HG02759 (cell line): ENCODE results near the gene UMODL1.
"Not testable (repeated sequence)": the region's sequence is repeated elsewhere in the genome, so short reads cannot be mapped to it uniquely, and the experiment has no call there.

Experiments
- ATAC-seq: cut with Tn5 transposase; IDR thresholded peaks from one replicate; pipeline ENCODE4 v1.9.1; 2021; ENCODE audit warnings: mild to moderate bottlenecking, moderate library complexity; ENCODE audit not compliant: unreplicated experiment

The UMODL1 gene

GRCh38 chr21:42160111-42160721 is 89.1 kb downstream of the UMODL1 start:
- ATAC-seq = no peak

DNA sequence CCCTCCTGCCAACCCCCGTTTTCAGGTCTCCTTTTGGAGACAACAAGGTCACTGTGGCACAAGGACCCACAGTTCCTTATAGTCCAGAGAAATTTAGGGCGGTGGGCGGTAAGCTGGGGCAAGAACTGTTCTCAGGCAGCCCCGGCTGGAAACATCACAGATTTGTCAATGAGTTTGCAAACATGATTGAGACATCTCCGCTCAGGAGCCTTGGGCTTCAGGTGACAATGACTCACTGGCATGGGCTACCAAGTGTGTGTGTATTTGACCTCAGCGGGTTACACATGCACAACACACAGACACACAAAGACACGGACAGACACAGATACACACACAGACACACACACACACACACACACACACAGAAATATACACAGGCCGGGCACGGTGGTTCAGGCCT is 89.6 kb downstream of the UMODL1 start:
- ATAC-seq = no peak

DNA sequence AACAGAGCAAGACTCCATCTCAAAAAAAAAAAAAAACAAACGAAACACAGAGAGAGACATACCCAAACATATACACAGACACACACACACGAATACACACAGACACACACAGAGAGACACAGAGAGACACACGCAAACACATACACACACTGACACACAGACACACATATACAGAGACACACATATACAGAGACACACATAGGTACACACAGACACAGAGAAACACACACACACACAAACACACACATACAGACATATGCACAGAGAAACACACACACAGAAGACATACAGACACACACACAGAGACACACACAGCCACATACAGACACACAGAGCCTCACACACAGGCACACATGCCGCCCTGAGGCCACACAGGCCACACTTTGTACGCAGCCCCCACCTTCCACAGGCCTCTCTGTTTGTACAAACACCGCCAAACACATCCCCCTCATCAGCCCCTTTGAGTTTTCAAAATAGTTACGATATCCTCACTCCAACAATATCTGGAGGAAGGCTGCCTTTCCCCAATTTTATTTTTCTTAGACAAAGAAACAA is 90.4 kb downstream of the UMODL1 start:
- no peak for ATAC-seq

GRCh38 chr21:42161956-42162681 is 91.0 kb downstream of the UMODL1 start:
- ATAC-seq = no peak

DNA sequence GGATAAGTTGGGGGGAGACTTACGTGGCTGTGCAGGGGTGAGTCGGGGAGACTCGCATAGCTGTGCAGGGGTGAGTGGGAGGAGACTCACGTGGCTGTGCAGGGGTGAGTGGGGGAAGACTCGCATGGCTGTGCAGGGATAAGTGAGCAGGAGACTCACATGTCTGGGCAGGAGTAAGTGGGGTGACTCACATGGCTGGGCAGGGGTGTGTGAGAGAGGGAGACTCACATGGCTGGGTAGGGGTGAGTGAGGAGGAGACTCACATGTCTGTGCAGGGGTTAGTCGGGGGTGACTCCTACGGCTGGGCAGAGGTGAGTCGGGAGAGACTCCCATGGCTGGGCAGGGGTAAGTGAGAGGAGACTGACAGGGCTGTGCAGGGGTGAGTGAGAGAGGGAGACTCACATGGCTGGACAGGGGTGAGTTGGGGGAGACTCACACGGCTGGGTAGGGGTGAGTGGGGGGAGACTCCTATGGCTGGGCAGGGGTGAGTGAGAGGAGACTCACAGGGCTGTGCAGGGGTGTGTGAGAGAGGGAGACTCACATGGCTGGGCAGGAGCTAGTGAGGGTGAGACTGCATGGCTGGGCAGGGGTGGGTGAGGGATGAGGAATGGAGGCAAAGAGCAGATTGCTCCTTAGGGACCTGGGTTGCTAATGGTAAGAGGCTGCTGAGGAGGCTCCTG is 91.9 kb downstream of the UMODL1 start:
- no peak for ATAC-seq

GRCh38 chr21:42163511-42163863 is 92.4 kb downstream of the UMODL1 start:
- ATAC-seq = no peak

- no peak for ATAC-seq
These were observed 93.1 kb downstream of the UMODL1 start for GRCh38 chr21:42164064-42164789.

DNA sequence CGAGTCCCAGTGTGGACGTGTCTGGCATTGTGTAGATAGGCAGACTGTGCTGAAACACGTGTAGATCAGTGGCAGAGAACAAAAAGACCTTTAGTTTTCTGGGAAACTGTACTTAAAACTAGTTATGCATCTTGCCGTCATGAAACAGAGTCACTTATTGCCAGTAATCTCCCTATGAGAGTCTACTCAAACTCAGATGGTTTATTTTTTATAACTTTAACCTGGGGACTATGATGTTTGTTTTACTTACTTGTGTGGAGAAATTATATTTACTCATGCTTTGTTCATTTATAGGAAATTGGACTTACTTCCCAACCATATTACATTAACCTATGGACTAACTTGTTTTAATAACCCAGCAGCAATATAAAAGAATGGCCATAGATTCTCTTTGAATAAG is 93.7 kb downstream of the UMODL1 start:
- ATAC-seq = no peak

DNA sequence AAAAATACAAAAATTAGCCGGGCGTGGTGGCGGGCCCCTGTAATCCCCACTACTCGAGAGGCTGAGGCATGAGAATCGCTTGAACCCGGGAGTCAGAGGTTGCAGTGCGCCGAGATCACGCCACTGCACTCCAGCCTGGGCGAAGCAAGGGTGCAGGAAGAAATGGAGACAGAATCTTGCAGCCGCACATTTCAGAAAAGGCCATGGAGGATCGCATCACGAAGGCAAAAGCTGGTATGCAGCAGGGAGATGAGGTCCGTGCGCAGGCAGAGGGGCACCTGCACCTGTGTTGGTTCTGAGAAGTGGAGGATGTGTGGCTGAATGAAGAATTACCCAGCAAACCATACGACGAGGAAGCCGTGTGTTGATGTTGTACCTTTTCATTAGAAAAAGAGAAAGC is 94.8 kb downstream of the UMODL1 start:
- ATAC-seq = no peak

DNA sequence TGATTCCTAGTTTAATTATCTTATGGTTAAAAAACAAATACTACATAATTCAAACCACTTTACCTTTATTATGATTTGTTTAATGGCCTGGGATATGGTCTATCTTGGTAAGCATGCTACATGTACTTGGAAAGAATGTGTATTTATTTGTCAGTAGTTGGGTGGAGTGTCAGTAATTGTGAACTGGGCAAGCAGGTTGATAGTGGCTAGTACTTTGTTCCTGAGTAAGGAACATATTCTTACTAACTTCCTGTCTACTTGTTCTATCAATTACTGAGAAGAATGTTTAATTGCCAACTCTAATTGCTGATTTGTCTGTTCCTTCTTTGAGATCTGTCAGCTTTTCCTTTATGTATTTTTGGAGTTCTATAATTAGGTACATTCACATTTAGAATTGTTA is 98.6 kb downstream of the UMODL1 start:
- ATAC-seq = no peak

GRCh38 chr21:42171091-42172053 is 100.3 kb downstream of the UMODL1 start:
- no peak for ATAC-seq

GRCh38 chr21:42172596-42173483 is 101.7 kb downstream of the UMODL1 start:
- ATAC-seq = no peak

DNA sequence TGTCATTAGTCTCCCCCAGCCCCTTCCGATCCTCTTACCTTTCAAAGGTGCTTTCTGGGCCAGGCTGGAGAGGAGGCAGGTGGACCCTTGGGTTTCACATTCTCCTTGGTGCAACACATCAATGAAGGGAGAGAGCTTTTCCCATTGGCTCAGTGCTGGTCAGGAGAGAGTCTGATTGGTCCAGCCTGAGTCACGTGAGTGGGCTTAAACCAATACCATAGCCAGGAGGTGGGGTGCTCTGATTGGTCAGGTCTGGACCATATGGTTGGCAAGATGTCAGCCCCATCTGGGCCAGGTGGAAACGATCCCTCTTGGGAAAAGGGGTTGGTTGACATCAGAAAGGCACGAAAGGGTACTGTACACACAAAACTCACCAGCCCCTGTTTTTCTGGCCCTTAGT is 103.1 kb downstream of the UMODL1 start:
- ATAC-seq = no peak

- ATAC-seq = no peak
These were observed 104.1 kb downstream of the UMODL1 start for GRCh38 chr21:42175110-42175710.

DNA sequence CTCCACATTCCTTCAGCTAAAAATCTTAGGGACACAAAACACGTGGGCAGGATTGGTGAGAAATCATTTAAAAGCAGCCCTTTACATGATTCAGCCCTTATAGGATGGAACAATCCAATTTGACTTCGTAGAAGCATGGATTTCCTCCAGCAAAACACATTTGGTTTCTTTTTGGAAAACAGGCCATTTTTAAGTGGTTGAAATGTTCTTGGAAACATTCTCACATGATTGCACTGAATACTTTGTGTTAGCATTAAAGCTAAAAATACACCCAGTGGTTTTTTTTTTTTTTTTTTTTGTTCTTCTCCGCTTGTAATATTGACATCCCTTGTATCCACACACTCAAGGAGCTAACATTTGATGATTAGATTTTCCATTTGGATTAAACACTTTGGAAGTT is 105.7 kb downstream of the UMODL1 start:
- ATAC-seq = no peak

GRCh38 chr21:42179316-42179715 is 108.2 kb downstream of the UMODL1 start:
- no peak for ATAC-seq

- ATAC-seq = not testable (repeated sequence)
These were observed 108.9 kb downstream of the UMODL1 start for GRCh38 chr21:42180001-42180400.

GRCh38 chr21:42182713-42183371 is 111.7 kb downstream of the UMODL1 start:
- ATAC-seq = no peak
